ENCODE measurements around the gene FAM171A2.
"Not testable (repeated sequence)": the region's sequence is repeated elsewhere in the genome, so short reads cannot be mapped to it uniquely, and the experiment has no call there.

FAM171A2 gene

DNA sequence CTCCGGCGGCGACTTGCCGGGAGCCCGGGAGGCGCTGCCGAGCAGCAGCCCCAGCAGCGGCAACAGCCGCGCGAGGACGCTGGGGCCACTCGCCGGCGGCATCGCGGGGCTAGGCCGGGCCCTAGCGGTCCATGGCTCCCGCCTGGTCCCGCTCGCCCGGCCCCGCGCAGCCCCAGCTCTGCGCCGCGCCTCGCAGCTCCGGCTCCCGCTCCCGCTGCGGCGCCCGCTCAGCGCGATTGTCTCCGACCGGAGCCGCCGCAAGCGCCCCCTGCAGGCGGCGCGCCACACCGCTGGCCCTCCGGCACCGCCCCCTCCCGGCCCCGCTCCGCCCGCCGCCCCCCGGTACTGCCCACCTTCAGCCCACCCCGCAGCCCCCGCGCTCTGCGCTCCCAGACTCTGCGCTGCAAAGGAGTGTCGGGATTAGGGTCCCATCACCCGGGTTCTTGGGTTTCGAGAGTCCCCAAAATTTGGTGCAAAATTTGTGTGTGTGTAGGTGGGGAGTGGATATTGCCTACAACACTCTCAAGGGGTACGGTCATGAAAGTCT is at the start of gene FAM171A2:
Gene FAM171A2, minus strand, starts transcription at position 241 of the 547 bp plus-strand sequence. Its CDS starts 139 bp downstream, at position 102.
- peak; percentile 30 to 56 (median 42) for DNase-seq

- DNase-seq: no peak
These were observed 45.8 kb upstream of the FAM171A2 start for GRCh38 chr17:44409309-44410028.

GRCh38 chr17:44408786-44409185 is 45.1 kb upstream of the FAM171A2 start:
- DNase-seq: no peak

- no peak for DNase-seq
These were observed 39.0 kb upstream of the FAM171A2 start for GRCh38 chr17:44402564-44403172.

- DNase-seq: no peak
These were observed 36.7 kb upstream of the FAM171A2 start for GRCh38 chr17:44400226-44400847.

GRCh38 chr17:44398692-44399691 is 35.3 kb upstream of the FAM171A2 start:
- no peak for DNase-seq

DNA sequence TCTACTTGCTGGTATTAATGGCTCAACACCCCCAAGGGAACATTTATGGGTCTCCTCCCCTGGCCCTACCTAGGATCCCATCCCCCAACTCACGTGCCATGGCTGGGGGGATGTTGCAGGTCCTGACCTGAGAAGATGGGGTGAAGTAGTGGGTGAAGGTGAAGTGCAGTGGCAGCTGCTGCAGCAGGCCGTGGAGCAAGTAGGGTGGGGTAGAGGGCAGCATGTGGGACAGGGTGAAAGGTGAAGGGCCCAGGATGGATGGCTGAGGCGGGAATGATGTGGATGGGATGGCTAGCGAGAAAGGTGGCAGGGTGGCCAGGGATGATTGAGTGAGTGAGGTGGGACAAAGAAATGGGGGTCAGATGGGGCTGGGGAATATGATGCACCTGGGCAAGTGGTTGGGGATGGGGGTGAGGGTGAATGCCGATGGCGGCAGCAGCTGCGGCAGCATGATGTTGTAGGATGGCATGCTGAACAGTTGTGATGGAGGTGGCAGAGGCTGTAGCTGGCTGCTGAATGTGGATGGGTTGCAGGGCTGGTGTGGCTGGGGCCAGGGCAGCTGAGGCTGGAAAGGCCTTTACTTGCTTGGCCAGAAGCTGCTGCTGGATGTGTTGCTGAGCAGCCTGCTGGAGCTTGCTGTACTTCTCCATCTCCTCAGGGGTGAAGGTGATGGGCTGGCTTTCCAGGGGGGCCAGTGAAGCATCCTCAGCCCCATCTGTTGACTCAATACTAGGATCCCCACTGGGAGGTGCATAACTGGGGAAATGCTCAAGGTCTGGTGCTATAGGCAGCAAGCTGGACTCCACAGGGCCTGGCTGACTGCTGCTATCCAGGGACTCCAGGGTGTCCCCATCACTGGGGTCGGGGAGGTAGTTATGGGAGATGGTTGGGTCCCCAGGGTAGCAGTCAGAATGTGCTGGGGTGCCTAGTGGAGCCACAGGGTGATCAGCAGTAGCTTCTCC is 34.1 kb upstream of the FAM171A2 start:
- no peak for DNase-seq

- DNase-seq: no peak
These were observed 33.3 kb upstream of the FAM171A2 start for GRCh38 chr17:44396946-44397345.

DNA sequence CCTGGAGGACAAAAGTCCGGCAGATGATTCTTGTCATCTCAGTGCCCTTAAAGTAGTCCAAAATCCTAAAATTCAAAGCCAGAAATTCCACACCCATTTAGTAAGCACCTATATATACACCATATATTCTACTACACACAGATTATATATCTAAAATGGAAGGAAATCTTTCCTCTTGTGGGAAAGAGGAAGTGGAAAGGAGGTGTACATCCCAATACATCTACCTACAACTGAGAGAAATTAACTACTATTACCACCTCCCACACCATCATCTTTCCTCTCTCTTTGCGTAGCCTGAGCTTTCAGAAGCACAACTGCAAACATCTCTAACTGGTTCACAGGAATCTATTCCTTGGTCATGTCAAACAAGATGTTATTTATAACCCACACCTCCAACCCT is 31.2 kb upstream of the FAM171A2 start:
- DNase-seq: no peak

DNA sequence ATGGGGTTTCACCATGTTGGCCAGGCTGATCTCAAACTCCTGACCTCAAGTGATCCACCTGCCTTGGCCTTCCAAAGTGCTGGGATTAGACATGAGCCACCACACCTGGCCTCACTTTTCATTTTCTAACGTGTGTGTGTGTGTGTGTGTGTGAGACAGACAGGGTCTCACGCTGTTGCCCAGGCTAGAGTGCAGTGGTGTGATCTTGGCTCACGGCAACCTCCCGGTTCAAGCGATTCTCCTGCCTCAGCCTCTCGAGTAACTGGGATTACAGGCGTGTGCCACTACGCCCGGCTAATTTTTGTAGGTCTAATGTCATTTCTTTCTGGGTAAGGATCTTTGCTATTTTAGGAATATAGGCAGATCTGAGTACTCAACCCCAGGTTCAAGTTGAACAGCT is 30.5 kb upstream of the FAM171A2 start:
- DNase-seq: not testable (repeated sequence)

DNA sequence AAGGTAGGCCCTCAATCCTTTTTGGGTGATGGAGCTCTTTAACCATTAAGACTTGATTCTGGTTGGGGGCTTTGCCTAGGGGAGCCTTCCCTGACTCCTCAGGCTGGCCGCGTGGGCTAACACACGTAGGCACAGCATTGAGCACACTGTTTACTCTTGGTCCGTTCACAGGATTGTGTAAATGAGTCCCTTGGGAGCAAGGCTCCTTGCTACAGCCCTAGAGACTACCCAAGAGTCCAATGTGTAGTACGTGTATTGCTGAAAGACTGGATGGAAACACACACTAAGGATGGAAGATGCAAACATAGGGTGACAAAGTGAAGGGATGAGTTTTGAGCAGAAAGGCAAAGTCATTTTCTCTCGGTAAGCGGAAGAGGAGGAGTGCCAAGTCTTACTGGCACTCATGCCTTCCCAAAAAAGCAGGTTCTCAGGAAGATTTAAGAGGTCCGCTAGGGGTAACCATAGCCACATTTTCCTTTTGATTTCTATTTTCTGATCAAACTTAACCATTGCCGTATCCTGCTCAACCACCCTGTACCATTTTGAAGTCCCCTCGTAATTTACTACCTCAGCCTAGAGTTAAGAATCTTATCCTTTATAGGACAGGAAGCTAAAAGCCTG is 26.7 kb upstream of the FAM171A2 start:
- DNase-seq: no peak

- no peak for DNase-seq
These were observed 26.1 kb upstream of the FAM171A2 start for GRCh38 chr17:44389723-44390202.

DNA sequence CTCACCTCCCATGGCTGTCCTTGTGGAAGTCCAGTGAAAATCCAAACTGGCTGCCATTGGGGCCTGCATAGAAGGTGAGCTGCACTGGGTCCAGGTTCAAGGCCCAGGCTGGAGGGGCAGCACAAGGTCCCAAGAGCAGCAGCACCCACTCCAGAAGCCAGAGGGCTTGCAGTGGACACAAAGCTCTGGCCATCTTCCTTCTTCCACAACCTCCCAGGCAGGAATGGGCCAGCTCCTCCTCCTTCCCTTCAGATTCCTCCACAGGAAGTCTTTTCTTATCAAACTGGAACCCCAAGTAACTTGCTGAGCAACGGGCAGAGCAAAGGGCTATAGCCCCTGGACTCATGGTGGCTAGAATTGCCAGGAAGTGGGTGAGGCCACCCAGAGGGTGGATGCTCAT is 25.6 kb upstream of the FAM171A2 start, which contains the start of gene ITGA2B:
Gene ITGA2B, minus strand, starts transcription at position 369 of the 400 bp plus-strand sequence. Its CDS starts 176 bp downstream, at position 193.
- no peak for DNase-seq

GRCh38 chr17:44387804-44388203 is 24.2 kb upstream of the FAM171A2 start:
- no peak for DNase-seq

- no peak for DNase-seq
These were observed 22.5 kb upstream of the FAM171A2 start for GRCh38 chr17:44386182-44386525.

- DNase-seq: peak; percentile 55 to 77 (median 64)
These were observed 21.9 kb upstream of the FAM171A2 start for GRCh38 chr17:44385287-44386181.

GRCh38 chr17:44384823-44385286 is 21.2 kb upstream of the FAM171A2 start:
- no peak for DNase-seq

GRCh38 chr17:44384281-44384822 is 20.7 kb upstream of the FAM171A2 start:
- no peak for DNase-seq

DNA sequence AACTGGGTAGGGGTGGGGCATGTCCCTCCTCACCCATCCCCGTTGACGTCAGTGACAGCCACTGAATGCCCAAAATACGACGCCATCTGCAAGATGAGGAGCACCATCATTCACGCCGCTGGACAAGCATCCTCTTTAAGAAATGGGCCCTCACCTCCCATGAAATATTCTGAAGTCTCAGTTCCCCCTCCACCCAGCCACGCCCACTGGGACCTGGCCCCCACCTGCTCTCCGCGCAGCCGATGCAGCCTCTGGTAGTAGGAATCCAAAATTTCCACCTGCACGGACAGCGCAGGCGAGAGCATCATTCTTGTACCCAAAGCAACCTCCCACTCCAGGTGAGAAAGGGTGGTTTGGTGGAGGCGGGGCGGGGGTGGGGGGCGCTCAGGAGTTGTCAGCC is 20.2 kb upstream of the FAM171A2 start:
- no peak for DNase-seq
